HEK293 (cell line): ENCODE measurements around the gene ANKFN1.

Experiments
- ZNF133 ChIP-seq: fragments of 450-650 bp; formaldehyde crosslinking; IDR thresholded peaks from 2 replicates; pipeline ENCODE4 v1.5.1; 2016; ENCODE audit warnings: missing biosample characterization, missing genetic modification characterization
- ZNF274 ChIP-seq, 2 experiments: fragments of 200-500 bp in 1 of 2; fragments of 450-650 bp in 1 of 2; sonication (Bioruptor generic) in 1 of 2; formaldehyde crosslinking in 1 of 2; IDR thresholded peaks; 2 replicates each; pipeline versions ENCODE4 v1.5.1 to v1.6.1; 2014 to 2016; ENCODE audit warnings: borderline replicate concordance in 1 of 2, inconsistent platforms in 1 of 2, low read length in 1 of 2, missing biosample characterization in 1 of 2, missing genetic modification characterization in 1 of 2
- ZNF280C ChIP-seq: fragments of 450-650 bp; formaldehyde crosslinking; IDR thresholded peaks from 2 replicates; pipeline ENCODE4 v1.5.1; 2016; ENCODE audit warnings: missing biosample characterization, missing genetic modification characterization
- ZNF302 ChIP-seq: fragments of 450-650 bp; formaldehyde crosslinking; IDR thresholded peaks from 2 replicates; pipeline ENCODE4 v1.5.1; 2016; ENCODE audit warnings: missing biosample characterization, missing genetic modification characterization, low read depth
- ZNF311 ChIP-seq: fragments of 450-650 bp; formaldehyde crosslinking; IDR thresholded peaks from 2 replicates; pipeline ENCODE4 v1.5.1; 2017; ENCODE audit warnings: missing biosample characterization, missing genetic modification characterization, borderline replicate concordance
- ZNF423 ChIP-seq: fragments of 450-650 bp; formaldehyde crosslinking; IDR thresholded peaks from 2 replicates; pipeline ENCODE4 v1.5.1; 2016; ENCODE audit warnings: missing biosample characterization, missing genetic modification characterization
- ZNF785 ChIP-seq: fragments of 450-650 bp; formaldehyde crosslinking; IDR thresholded peaks from 2 replicates; pipeline ENCODE4 v1.5.1; 2016; ENCODE audit warnings: missing biosample characterization, missing genetic modification characterization
- TF ChIP-seq, protein P1 (sequence below): fragments of 450-650 bp; formaldehyde crosslinking; IDR thresholded peaks from 2 replicates; pipeline ENCODE4 v1.5.1; 2017; ENCODE audit warnings: missing biosample characterization, missing genetic modification characterization
- TF ChIP-seq, protein P2 (sequence below): fragments of 450-650 bp; formaldehyde crosslinking; IDR thresholded peaks from 2 replicates; pipeline ENCODE4 v1.5.1; 2016; ENCODE audit warnings: missing biosample characterization, missing genetic modification characterization
- TF ChIP-seq, protein P3 (sequence below): IDR thresholded peaks from 2 replicates; pipeline ENCODE4 v1.6.1; 2011; ENCODE audit warnings: mild to moderate bottlenecking, low read depth, low read length, borderline replicate concordance
- TF ChIP-seq, protein P4 (sequence below): fragments of 450-650 bp; formaldehyde crosslinking; IDR thresholded peaks from 2 replicates; pipeline ENCODE4 v1.5.1; 2016; ENCODE audit warnings: missing biosample characterization, missing genetic modification characterization
- TF ChIP-seq, protein P5 (sequence below): fragments of 450-650 bp; formaldehyde crosslinking; IDR thresholded peaks from 2 replicates; pipeline ENCODE4 v1.5.1; 2016; ENCODE audit warnings: missing biosample characterization, missing genetic modification characterization

DNA sequence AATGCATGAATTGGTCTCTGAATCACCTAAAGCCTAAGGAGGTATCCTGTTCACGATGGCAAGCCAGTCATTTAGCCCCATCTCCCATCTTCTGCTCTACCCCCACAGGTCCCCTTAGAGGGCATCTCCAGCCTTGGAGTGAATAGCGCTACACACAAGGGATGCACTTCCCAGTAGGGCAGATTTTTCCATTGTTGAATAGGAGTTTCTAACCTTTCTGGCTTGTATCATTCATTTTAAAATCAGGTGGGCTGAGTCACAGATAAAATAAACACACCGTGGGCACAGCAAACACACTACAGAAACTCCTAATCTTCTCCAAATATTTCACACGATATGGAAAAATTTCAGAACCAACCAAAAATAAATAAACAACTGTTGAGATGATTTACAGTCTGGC lies 239.0 kb downstream of the ANKFN1 start:
- TF ChIP-seq, protein P1, sequence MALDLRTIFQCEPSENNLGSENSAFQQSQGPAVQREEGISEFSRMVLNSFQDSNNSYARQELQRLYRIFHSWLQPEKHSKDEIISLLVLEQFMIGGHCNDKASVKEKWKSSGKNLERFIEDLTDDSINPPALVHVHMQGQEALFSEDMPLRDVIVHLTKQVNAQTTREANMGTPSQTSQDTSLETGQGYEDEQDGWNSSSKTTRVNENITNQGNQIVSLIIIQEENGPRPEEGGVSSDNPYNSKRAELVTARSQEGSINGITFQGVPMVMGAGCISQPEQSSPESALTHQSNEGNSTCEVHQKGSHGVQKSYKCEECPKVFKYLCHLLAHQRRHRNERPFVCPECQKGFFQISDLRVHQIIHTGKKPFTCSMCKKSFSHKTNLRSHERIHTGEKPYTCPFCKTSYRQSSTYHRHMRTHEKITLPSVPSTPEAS (tag by site-specific recombination) = no peak
- TF ChIP-seq, protein P2, sequence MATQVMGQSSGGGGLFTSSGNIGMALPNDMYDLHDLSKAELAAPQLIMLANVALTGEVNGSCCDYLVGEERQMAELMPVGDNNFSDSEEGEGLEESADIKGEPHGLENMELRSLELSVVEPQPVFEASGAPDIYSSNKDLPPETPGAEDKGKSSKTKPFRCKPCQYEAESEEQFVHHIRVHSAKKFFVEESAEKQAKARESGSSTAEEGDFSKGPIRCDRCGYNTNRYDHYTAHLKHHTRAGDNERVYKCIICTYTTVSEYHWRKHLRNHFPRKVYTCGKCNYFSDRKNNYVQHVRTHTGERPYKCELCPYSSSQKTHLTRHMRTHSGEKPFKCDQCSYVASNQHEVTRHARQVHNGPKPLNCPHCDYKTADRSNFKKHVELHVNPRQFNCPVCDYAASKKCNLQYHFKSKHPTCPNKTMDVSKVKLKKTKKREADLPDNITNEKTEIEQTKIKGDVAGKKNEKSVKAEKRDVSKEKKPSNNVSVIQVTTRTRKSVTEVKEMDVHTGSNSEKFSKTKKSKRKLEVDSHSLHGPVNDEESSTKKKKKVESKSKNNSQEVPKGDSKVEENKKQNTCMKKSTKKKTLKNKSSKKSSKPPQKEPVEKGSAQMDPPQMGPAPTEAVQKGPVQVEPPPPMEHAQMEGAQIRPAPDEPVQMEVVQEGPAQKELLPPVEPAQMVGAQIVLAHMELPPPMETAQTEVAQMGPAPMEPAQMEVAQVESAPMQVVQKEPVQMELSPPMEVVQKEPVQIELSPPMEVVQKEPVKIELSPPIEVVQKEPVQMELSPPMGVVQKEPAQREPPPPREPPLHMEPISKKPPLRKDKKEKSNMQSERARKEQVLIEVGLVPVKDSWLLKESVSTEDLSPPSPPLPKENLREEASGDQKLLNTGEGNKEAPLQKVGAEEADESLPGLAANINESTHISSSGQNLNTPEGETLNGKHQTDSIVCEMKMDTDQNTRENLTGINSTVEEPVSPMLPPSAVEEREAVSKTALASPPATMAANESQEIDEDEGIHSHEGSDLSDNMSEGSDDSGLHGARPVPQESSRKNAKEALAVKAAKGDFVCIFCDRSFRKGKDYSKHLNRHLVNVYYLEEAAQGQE = no peak
- TF ChIP-seq, protein P3, sequence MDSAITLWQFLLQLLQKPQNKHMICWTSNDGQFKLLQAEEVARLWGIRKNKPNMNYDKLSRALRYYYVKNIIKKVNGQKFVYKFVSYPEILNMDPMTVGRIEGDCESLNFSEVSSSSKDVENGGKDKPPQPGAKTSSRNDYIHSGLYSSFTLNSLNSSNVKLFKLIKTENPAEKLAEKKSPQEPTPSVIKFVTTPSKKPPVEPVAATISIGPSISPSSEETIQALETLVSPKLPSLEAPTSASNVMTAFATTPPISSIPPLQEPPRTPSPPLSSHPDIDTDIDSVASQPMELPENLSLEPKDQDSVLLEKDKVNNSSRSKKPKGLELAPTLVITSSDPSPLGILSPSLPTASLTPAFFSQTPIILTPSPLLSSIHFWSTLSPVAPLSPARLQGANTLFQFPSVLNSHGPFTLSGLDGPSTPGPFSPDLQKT = no peak
- TF ChIP-seq, protein P4, sequence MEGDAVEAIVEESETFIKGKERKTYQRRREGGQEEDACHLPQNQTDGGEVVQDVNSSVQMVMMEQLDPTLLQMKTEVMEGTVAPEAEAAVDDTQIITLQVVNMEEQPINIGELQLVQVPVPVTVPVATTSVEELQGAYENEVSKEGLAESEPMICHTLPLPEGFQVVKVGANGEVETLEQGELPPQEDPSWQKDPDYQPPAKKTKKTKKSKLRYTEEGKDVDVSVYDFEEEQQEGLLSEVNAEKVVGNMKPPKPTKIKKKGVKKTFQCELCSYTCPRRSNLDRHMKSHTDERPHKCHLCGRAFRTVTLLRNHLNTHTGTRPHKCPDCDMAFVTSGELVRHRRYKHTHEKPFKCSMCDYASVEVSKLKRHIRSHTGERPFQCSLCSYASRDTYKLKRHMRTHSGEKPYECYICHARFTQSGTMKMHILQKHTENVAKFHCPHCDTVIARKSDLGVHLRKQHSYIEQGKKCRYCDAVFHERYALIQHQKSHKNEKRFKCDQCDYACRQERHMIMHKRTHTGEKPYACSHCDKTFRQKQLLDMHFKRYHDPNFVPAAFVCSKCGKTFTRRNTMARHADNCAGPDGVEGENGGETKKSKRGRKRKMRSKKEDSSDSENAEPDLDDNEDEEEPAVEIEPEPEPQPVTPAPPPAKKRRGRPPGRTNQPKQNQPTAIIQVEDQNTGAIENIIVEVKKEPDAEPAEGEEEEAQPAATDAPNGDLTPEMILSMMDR (tag by site-specific recombination) = no peak
- no peak for TF ChIP-seq ZNF274 (IDR thresholded peaks at IDR 0.05; ENCODE audit: low read length)
- no peak for TF ChIP-seq ZNF274 (tag by site-specific recombination; IDR thresholded peaks at IDR 0.05; ENCODE audit: borderline replicate concordance)
- TF ChIP-seq ZNF311 (tag by site-specific recombination) = no peak
- no peak for TF ChIP-seq ZNF423
- TF ChIP-seq, protein P5, sequence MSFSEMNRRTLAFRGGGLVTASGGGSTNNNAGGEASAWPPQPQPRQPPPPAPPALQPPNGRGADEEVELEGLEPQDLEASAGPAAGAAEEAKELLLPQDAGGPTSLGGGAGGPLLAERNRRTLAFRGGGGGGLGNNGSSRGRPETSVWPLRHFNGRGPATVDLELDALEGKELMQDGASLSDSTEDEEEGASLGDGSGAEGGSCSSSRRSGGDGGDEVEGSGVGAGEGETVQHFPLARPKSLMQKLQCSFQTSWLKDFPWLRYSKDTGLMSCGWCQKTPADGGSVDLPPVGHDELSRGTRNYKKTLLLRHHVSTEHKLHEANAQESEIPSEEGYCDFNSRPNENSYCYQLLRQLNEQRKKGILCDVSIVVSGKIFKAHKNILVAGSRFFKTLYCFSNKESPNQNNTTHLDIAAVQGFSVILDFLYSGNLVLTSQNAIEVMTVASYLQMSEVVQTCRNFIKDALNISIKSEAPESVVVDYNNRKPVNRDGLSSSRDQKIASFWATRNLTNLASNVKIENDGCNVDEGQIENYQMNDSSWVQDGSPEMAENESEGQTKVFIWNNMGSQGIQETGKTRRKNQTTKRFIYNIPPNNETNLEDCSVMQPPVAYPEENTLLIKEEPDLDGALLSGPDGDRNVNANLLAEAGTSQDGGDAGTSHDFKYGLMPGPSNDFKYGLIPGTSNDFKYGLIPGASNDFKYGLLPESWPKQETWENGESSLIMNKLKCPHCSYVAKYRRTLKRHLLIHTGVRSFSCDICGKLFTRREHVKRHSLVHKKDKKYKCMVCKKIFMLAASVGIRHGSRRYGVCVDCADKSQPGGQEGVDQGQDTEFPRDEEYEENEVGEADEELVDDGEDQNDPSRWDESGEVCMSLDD (tag by site-specific recombination) = no peak
- TF ChIP-seq ZNF280C (tag by site-specific recombination) = no peak
- TF ChIP-seq ZNF785 (tag by site-specific recombination) = no peak
- TF ChIP-seq ZNF302 (tag by site-specific recombination) = no peak
- no peak for TF ChIP-seq ZNF133 (tag by site-specific recombination)
